ENCODE measurements around the gene CACNG4. TPM values are rescaled to one million over a fixed set of nuclear protein-coding genes. Genes with fewer than 3 reads are reported as not detected.

Gene CACNG4
- total RNA-seq, 1 experiment from 2014 or later: 6.3 TPM

- H3K14ac ChIP-seq (ENCODE audit: insufficient read depth, low read length): no peak overlapping the region
- no peaks in the 10 kb centered on the region for H3K27me3 Mint-ChIP-seq (ENCODE audit: low read depth)
- no peaks in the 10 kb centered on the region for H3K4me1 Mint-ChIP-seq
- no peaks in the 10 kb centered on the region for H3K9me3 ChIP-seq (ENCODE audit: control insufficient read depth, low read depth, low read length)
- no peak overlapping the region for H2BK15ac ChIP-seq (ENCODE audit: low read depth, low read length)
- H3K4ac ChIP-seq (ENCODE audit: low read depth, low read length): no peak overlapping the region
- H3K9ac ChIP-seq (ENCODE audit: extremely low read depth, insufficient read length, low read length): no peak overlapping the region
- H3K23me2 ChIP-seq (ENCODE audit: insufficient read length, low read depth, low read length, poor library complexity, severe bottlenecking): no peaks in the 10 kb centered on the region
- H2AFZ ChIP-seq (ENCODE audit: low read length): no peak overlapping the region
- no peak overlapping the region for H2BK120ac ChIP-seq (ENCODE audit: low read depth, low read length, poor library complexity, severe bottlenecking)
- TF ChIP-seq, protein P1, sequence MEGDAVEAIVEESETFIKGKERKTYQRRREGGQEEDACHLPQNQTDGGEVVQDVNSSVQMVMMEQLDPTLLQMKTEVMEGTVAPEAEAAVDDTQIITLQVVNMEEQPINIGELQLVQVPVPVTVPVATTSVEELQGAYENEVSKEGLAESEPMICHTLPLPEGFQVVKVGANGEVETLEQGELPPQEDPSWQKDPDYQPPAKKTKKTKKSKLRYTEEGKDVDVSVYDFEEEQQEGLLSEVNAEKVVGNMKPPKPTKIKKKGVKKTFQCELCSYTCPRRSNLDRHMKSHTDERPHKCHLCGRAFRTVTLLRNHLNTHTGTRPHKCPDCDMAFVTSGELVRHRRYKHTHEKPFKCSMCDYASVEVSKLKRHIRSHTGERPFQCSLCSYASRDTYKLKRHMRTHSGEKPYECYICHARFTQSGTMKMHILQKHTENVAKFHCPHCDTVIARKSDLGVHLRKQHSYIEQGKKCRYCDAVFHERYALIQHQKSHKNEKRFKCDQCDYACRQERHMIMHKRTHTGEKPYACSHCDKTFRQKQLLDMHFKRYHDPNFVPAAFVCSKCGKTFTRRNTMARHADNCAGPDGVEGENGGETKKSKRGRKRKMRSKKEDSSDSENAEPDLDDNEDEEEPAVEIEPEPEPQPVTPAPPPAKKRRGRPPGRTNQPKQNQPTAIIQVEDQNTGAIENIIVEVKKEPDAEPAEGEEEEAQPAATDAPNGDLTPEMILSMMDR (conservative IDR thresholded peaks at IDR 0.05): no peak
- no peak overlapping the region for H3K56ac ChIP-seq (ENCODE audit: insufficient read length, low read depth, low read length)
- H4K91ac ChIP-seq (ENCODE audit: insufficient read length, low read depth, low read length): no peak overlapping the region
- no peak overlapping the region for H3K4me3 Mint-ChIP-seq
- H3K18ac ChIP-seq (ENCODE audit: insufficient read length, low read depth, low read length): no peak overlapping the region
- no CpG with 5 or more reads among the region's 20 CpGs for WGBS (ENCODE audit: extremely low coverage, insufficient read length, low lambda C conversion rate)
- no peak overlapping the region for H4K8ac ChIP-seq (replicated peaks; ENCODE audit: insufficient read length, low read depth, low read length)
- no peak overlapping the region for H3K27ac Mint-ChIP-seq
- no peaks in the 10 kb centered on the region for H3K79me1 ChIP-seq (ENCODE audit: insufficient read depth, low read depth, low read length, poor library complexity, severe bottlenecking)
- no peaks in the 10 kb centered on the region for H3K9me3 Mint-ChIP-seq
- H3K27me3 ChIP-seq (ENCODE audit: insufficient read depth, low read length): no peaks in the 10 kb centered on the region
- H3K4me2 ChIP-seq (ENCODE audit: insufficient read depth, insufficient read length, low read length): no peak overlapping the region
- H2BK20ac ChIP-seq (ENCODE audit: low read depth, low read length, poor library complexity, severe bottlenecking): no peak overlapping the region
- no peak overlapping the region for H4K5ac ChIP-seq (ENCODE audit: insufficient read length, low read depth, low read length)
- no peaks in the 10 kb centered on the region for H3K36me3 Mint-ChIP-seq (ENCODE audit: insufficient read depth in 1 of 3, low read depth in 3 of 3)
- H3K79me2 ChIP-seq (ENCODE audit: insufficient read depth, low read length): no peaks in the 10 kb centered on the region
- H2AK5ac ChIP-seq (ENCODE audit: insufficient read length, low read length): no peak overlapping the region
- no peak overlapping the region for H3K23ac ChIP-seq (ENCODE audit: insufficient read length, low read depth, low read length)
- H3T11ph ChIP-seq (ENCODE audit: low read length): no peak overlapping the region
- no peak for DNase-seq
- H3K4me1 ChIP-seq (ENCODE audit: insufficient read depth, low read length): no peaks in the 10 kb centered on the region
- no peaks in the 10 kb centered on the region for H4K20me1 ChIP-seq (ENCODE audit: control insufficient read depth, insufficient read depth, insufficient read length)
- H2BK5ac ChIP-seq (ENCODE audit: insufficient read length, low read length): no peak overlapping the region
- no peak overlapping the region for H3K27ac ChIP-seq (ENCODE audit: insufficient read length, low read depth, low read length)
- no peak overlapping the region for H2BK12ac ChIP-seq (ENCODE audit: insufficient read length, low read depth, low read length)
These were observed 60.8 kb downstream of the CACNG4 start for GRCh38 chr17:67025216-67025792.

Measured in H9 (cell line).